HCT116 (cell line): Measurements from ENCODE around the gene PARM1. TPM values are rescaled to one million over a fixed set of nuclear protein-coding genes. Genes with fewer than 3 reads are reported as not detected.

Source experiments
- ATAC-seq: fragments of 200-7000 bp; cut with Tn5 transposase; 2 replicates; pipeline ENCODE4 v1.9.1; 2020; ENCODE audit warnings: mild to moderate bottlenecking, moderate library complexity
- BruUV-seq: library from RNA; stranded (reverse); fragments of 400-500 nt; replicated peaks from 2 replicates; lab custom pipeline; 2021; lab: Mats Ljungman, UMichigan
- CTCF ChIA-PET: fragments of 300-600 bp; sonication (Branson Sonifier 250); formaldehyde crosslinking; loops from one replicate; lab custom pipeline; 2021; ENCODE audit warnings: antibody characterized with exemption; lab: Charles Lee
- POLR2A ChIA-PET: fragments of 300-600, 350-600 bp; sonication (Branson Sonifier 250); formaldehyde crosslinking; loops from one replicate; lab custom pipeline; 2021; ENCODE audit warnings: antibody characterized with exemption; lab: Charles Lee
- RAD21 ChIA-PET, 2 experiments: fragments of 300-600 bp; sonication (Branson Sonifier 250); formaldehyde crosslinking; loops; one replicate each; lab custom pipeline; 2023; ENCODE audit warnings: low total read pairs in 2 of 2; ENCODE audit not compliant: uncharacterized antibody in 2 of 2, unreplicated experiment in 2 of 2, low non-redundant PET in 1 of 2; lab: Charles Lee
- DNase-seq: peaks from one replicate; pipeline ENCODE4 v3.0.0-alpha.2; 2010; ENCODE audit warnings: low read depth, low spot score
- H2AFZ ChIP-seq: fragments of 200-600 bp; shearing (Covaris generic), sonication (generic); 2 replicates; pipeline ENCODE4 v1.6.1; 2017; ENCODE audit warnings: low read depth, mixed run types, mixed read lengths, antibody characterized with exemption, low read length; ENCODE audit not compliant: poor library complexity, severe bottlenecking
- H3K27ac ChIP-seq: 2 replicates; pipeline ENCODE4 v1.5.1; 2012; ENCODE audit warnings: low read depth, low read length
- H3K27me3 ChIP-seq: fragments of 200-600 bp; sonication (generic); 2 replicates; pipeline ENCODE4 v1.6.1; 2016; ENCODE audit warnings: mixed run types, low read length, mixed read lengths; ENCODE audit not compliant: insufficient read depth
- H3K36me3 ChIP-seq, 2 experiments: fragments of 200-500 bp in 1 of 2; fragments of 200-600 bp in 1 of 2; sonication (Bioruptor generic) in 1 of 2; sonication (generic) in 1 of 2; 2 replicates each; pipeline versions ENCODE4 v1.5.1 to v1.6.1; 2014 to 2016; ENCODE audit warnings: low read length in 2 of 2, inconsistent platforms in 1 of 2, mixed read lengths in 1 of 2, mixed run types in 1 of 2; ENCODE audit not compliant: insufficient read depth in 2 of 2, control insufficient read depth in 1 of 2
- H3K4me1 ChIP-seq, 2 experiments: fragments of 200-600 bp in 1 of 2; sonication (generic) in 1 of 2; 2 replicates each; pipeline versions ENCODE4 v1.5.1 to v1.6.1; 2012 to 2017; ENCODE audit warnings: low read length in 2 of 2, inconsistent platforms in 1 of 2, mild to moderate bottlenecking in 1 of 2, mixed read lengths in 1 of 2, mixed run types in 1 of 2, moderate library complexity in 1 of 2; ENCODE audit not compliant: insufficient read depth in 2 of 2, control insufficient read depth in 1 of 2
- H3K4me2 ChIP-seq: fragments of 200-600 bp; sonication (generic); 2 replicates; pipeline ENCODE4 v1.6.1; 2017; ENCODE audit warnings: mixed run types, low read length, mixed read lengths
- H3K4me3 ChIP-seq, 2 experiments: fragments of 200-600 bp in 1 of 2; sonication (generic) in 1 of 2; replicated peaks in 1 of 2; 2 replicates each; pipeline ENCODE4 v1.5.1; 2011 to 2016; ENCODE audit warnings: low read length in 2 of 2, control low read depth in 1 of 2, low read depth in 1 of 2, mild to moderate bottlenecking in 1 of 2, mixed read lengths in 1 of 2, mixed run types in 1 of 2
- H3K79me2 ChIP-seq: fragments of 200-600 bp; sonication (generic); 2 replicates; pipeline ENCODE4 v1.6.1; 2017; ENCODE audit warnings: mild to moderate bottlenecking, mixed run types, low read length, moderate library complexity, mixed read lengths; ENCODE audit not compliant: insufficient read depth
- H3K9ac ChIP-seq: fragments of 200-600 bp; sonication (generic); 2 replicates; pipeline ENCODE4 v1.6.1; 2016; ENCODE audit warnings: low read length, mixed read lengths
- H3K9me2 ChIP-seq: fragments of 200-600 bp; sonication (generic), shearing (Covaris generic); 2 replicates; pipeline ENCODE4 v1.6.1; 2017; ENCODE audit warnings: mixed run types, mild to moderate bottlenecking, moderate library complexity; ENCODE audit not compliant: insufficient read depth
- H3K9me3 ChIP-seq, 2 experiments: fragments of 200-500 bp in 1 of 2; fragments of 200-600 bp in 1 of 2; sonication (Bioruptor generic) in 1 of 2; sonication (generic) in 1 of 2; 2 replicates each; pipeline ENCODE4 v1.6.1; 2014 to 2017; ENCODE audit warnings: low read length in 2 of 2, mixed read lengths in 2 of 2, inconsistent platforms in 1 of 2, low read depth in 1 of 2, mild to moderate bottlenecking in 1 of 2, mixed run types in 1 of 2, moderate library complexity in 1 of 2; ENCODE audit not compliant: control insufficient read depth in 1 of 2, insufficient read depth in 1 of 2
- H4K20me1 ChIP-seq: fragments of 200-600 bp; sonication (generic), shearing (Covaris generic); 2 replicates; pipeline ENCODE4 v1.6.1; 2017; ENCODE audit warnings: mixed run types, mild to moderate bottlenecking, moderate library complexity; ENCODE audit not compliant: insufficient read depth
- CEBPB ChIP-seq: IDR thresholded peaks from 2 replicates; pipeline ENCODE4 v1.6.1; 2012; ENCODE audit warnings: low read depth
- EGR1 ChIP-seq: IDR thresholded peaks from 2 replicates; pipeline ENCODE4 v1.6.1; 2012; ENCODE audit warnings: low read depth
- EZH2 ChIP-seq: fragments of 200-600 bp; sonication (generic); IDR thresholded peaks from 2 replicates; pipeline ENCODE4 v1.6.1; 2017; ENCODE audit warnings: antibody characterized with exemption, mixed run types
- POLR2AphosphoS5 ChIP-seq: IDR thresholded peaks from 2 replicates; pipeline ENCODE4 v1.6.1; 2011; ENCODE audit warnings: mild to moderate bottlenecking, low read depth, low read length, moderate library complexity
- RAD21 ChIP-seq: IDR thresholded peaks from 2 replicates; pipeline ENCODE4 v1.6.1; 2012; ENCODE audit warnings: low read depth, mild to moderate bottlenecking
- SP1 ChIP-seq: IDR thresholded peaks from 2 replicates; pipeline ENCODE4 v1.6.1; 2012; ENCODE audit warnings: low read depth
- SRF ChIP-seq: IDR thresholded peaks from 2 replicates; pipeline ENCODE4 v1.6.1; 2012; ENCODE audit warnings: low read depth
- TCF7L2 ChIP-seq: IDR thresholded peaks from 2 replicates; pipeline ENCODE4 v1.7.0; 2011; ENCODE audit warnings: borderline replicate concordance, inconsistent platforms; ENCODE audit not compliant: insufficient read depth, insufficient read length; ENCODE audit errors: extremely low read depth
- ZFX ChIP-seq: fragments of 450-650 bp; IDR thresholded peaks from 2 replicates; pipeline ENCODE4 v1.6.1; 2017
- intact Hi-C: fragments of 100-400 bp; cut with micrococcal nuclease; formaldehyde crosslinking; loops from 2 replicates; pipeline ENCODE4 v1.10.0; 2022
- total RNA-seq: library from RNA; stranded (reverse); gene quantifications from one replicate; pipeline ENCODE4 v1.2.1, GENCODE V29; 2021; ENCODE audit not compliant: unreplicated experiment
- TF ChIP-seq, protein P1 (sequence below): IDR thresholded peaks from 2 replicates; pipeline ENCODE4 v1.6.1; 2012; ENCODE audit warnings: low read depth
- TF ChIP-seq, protein P2 (sequence below), 3 experiments: fragments of 200-600 bp in 1 of 3; sonication (generic) in 1 of 3; IDR thresholded peaks in 2 of 3; conservative IDR thresholded peaks in 1 of 3; 2 replicates each; pipeline ENCODE4 v1.5.1; 2012 to 2017; ENCODE audit warnings: low read depth in 2 of 3, low read length in 2 of 3, antibody characterized with exemption in 1 of 3, borderline replicate concordance in 1 of 3, control low read depth in 1 of 3, mild to moderate bottlenecking in 1 of 3, mixed read lengths in 1 of 3, mixed run types in 1 of 3, moderate library complexity in 1 of 3; ENCODE audit not compliant: insufficient read depth in 1 of 3
- TF ChIP-seq, protein P3 (sequence below): IDR thresholded peaks from 2 replicates; pipeline ENCODE4 v1.6.1; 2012

PARM1 gene
- total RNA-seq, 1 experiment from 2014 or later: 11.7 TPM

DNA sequence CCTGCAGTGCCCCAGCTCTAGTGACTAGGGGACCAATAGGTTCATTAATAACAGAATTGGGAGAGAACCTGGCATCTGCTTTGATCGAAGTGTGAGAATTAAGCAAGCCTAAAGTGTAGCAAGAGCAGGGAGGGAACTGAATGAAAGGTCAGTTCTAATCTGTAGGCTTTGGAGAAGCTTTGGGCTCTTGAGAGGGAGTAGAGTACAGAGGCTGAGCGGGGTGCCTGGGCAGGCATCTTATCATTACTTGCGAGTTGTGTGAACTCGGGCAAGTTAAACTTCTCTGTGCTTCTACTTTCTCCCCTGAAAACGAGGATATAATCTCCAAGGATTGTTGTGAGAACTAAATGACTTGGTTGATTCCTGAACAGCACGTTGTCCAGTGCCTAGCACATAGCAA is 906 bp upstream of the PARM1 start:
- Histone ChIP-seq H3K27me3 (no peaks in the 10 kb centered on the region), H3K4me1 (peaks cover 0 to 17% of the 10 kb centered on the region in 2 experiments; a peak in 1 of 4 replicates), H3K9me2 (no peaks in the 10 kb centered on the region), H2AFZ (peak overlapping the region; percentile 7), H3K36me3 (no peaks in the 10 kb centered on the region), H3K27ac (no peak overlapping the region), H3K4me3 (peak overlapping the region in 1 of 2 experiments; percentile 84; a peak in 1 of 4 replicates), H3K79me2 (no peaks in the 10 kb centered on the region), H3K4me2 (peak overlapping the region; percentile 99; the same call in 1 of the 2 replicates), H3K9ac (no peak overlapping the region), H4K20me1 (no peaks in the 10 kb centered on the region), H3K9me3 (no peaks in the 10 kb centered on the region)
- TF ChIP-seq, protein P1, sequence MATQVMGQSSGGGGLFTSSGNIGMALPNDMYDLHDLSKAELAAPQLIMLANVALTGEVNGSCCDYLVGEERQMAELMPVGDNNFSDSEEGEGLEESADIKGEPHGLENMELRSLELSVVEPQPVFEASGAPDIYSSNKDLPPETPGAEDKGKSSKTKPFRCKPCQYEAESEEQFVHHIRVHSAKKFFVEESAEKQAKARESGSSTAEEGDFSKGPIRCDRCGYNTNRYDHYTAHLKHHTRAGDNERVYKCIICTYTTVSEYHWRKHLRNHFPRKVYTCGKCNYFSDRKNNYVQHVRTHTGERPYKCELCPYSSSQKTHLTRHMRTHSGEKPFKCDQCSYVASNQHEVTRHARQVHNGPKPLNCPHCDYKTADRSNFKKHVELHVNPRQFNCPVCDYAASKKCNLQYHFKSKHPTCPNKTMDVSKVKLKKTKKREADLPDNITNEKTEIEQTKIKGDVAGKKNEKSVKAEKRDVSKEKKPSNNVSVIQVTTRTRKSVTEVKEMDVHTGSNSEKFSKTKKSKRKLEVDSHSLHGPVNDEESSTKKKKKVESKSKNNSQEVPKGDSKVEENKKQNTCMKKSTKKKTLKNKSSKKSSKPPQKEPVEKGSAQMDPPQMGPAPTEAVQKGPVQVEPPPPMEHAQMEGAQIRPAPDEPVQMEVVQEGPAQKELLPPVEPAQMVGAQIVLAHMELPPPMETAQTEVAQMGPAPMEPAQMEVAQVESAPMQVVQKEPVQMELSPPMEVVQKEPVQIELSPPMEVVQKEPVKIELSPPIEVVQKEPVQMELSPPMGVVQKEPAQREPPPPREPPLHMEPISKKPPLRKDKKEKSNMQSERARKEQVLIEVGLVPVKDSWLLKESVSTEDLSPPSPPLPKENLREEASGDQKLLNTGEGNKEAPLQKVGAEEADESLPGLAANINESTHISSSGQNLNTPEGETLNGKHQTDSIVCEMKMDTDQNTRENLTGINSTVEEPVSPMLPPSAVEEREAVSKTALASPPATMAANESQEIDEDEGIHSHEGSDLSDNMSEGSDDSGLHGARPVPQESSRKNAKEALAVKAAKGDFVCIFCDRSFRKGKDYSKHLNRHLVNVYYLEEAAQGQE: no peak
- TF ChIP-seq, protein P2, sequence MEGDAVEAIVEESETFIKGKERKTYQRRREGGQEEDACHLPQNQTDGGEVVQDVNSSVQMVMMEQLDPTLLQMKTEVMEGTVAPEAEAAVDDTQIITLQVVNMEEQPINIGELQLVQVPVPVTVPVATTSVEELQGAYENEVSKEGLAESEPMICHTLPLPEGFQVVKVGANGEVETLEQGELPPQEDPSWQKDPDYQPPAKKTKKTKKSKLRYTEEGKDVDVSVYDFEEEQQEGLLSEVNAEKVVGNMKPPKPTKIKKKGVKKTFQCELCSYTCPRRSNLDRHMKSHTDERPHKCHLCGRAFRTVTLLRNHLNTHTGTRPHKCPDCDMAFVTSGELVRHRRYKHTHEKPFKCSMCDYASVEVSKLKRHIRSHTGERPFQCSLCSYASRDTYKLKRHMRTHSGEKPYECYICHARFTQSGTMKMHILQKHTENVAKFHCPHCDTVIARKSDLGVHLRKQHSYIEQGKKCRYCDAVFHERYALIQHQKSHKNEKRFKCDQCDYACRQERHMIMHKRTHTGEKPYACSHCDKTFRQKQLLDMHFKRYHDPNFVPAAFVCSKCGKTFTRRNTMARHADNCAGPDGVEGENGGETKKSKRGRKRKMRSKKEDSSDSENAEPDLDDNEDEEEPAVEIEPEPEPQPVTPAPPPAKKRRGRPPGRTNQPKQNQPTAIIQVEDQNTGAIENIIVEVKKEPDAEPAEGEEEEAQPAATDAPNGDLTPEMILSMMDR (IDR thresholded peaks at IDR 0.05 in 2 of 3, conservative IDR thresholded peaks at IDR 0.05 in 1 of 3; ENCODE audit: borderline replicate concordance in 1 of 3, insufficient read depth in 1 of 3, low read depth in 2 of 3, low read length in 2 of 3): no peak
- TF ChIP-seq ZFX (no peak), EGR1 (no peak), TCF7L2 (no peak), SP1 (no peak), EZH2 (no peak), POLR2AphosphoS5 (no peak), CEBPB (no peak), SRF (no peak), RAD21 (no peak)
- TF ChIP-seq, protein P3, sequence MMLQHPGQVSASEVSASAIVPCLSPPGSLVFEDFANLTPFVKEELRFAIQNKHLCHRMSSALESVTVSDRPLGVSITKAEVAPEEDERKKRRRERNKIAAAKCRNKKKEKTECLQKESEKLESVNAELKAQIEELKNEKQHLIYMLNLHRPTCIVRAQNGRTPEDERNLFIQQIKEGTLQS: no peak
- ChIA-PET POLR2A (no interaction called here), CTCF (interaction anchor here (0.7 to 2.5 kb wide), 8 partner anchors 12 to 792 kb away, joined by 3 to 9 read pairs (median 4); partner anchors contain the start of gene USO1), RAD21 (no interaction called here)
- BruUV-seq: no TSS peak
- DNase-seq (no peak), ATAC-seq (no peak)
- intact Hi-C loops: loop anchor here (1.0 to 2.0 kb wide), 2 partner anchors 358 to 537 kb away; no protein-coding TSS in a partner anchor
